Mammary epithelial cell (primary cell): ENCODE measurements around the gene LIPC.

ENCODE experiments used
- EZH2 ChIP-seq: IDR thresholded peaks from 2 replicates; pipeline ENCODE4 v1.6.1; 2012; ENCODE audit warnings: low read length, inconsistent platforms, borderline replicate concordance
- TF ChIP-seq, protein P1 (sequence below), 2 donors: IDR thresholded peaks in 1 of 2; conservative IDR thresholded peaks in 1 of 2; 2 replicates each; pipeline ENCODE4 v1.5.1; 2011 to 2012; ENCODE audit warnings: inconsistent platforms in 2 of 2, low read length in 2 of 2, mild to moderate bottlenecking in 2 of 2, control low read depth in 1 of 2, low read depth in 1 of 2; ENCODE audit not compliant: insufficient read depth in 1 of 2; ENCODE audit errors: extremely low read depth in 1 of 2

DNA sequence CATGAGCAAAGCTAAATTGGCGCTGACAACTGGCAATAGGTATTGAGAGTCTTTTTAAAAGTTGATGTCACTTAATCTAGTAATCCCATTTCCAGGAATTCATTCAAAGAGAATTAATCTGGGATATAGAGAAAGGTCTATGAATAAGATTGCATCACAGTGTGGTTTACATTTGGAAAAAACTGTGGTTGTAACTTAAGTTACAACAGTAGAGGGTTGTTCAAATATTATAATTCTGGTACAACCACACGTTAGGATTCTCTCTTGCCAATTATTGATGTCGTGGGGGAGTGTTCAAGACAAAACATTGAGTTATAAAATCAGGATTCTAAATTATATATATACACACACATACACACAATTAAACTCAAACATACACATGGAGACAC, 79.8 kb downstream of the LIPC start:
- TF ChIP-seq, protein P1, sequence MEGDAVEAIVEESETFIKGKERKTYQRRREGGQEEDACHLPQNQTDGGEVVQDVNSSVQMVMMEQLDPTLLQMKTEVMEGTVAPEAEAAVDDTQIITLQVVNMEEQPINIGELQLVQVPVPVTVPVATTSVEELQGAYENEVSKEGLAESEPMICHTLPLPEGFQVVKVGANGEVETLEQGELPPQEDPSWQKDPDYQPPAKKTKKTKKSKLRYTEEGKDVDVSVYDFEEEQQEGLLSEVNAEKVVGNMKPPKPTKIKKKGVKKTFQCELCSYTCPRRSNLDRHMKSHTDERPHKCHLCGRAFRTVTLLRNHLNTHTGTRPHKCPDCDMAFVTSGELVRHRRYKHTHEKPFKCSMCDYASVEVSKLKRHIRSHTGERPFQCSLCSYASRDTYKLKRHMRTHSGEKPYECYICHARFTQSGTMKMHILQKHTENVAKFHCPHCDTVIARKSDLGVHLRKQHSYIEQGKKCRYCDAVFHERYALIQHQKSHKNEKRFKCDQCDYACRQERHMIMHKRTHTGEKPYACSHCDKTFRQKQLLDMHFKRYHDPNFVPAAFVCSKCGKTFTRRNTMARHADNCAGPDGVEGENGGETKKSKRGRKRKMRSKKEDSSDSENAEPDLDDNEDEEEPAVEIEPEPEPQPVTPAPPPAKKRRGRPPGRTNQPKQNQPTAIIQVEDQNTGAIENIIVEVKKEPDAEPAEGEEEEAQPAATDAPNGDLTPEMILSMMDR (conservative IDR thresholded peaks at IDR 0.05 in 1 of 2, IDR thresholded peaks at IDR 0.05 in 1 of 2; ENCODE audit: extremely low read depth in 1 of 2, insufficient read depth in 1 of 2, low read depth in 1 of 2, low read length in 2 of 2) = no peak
- no peak for TF ChIP-seq EZH2
